ENCODE data around the gene NMNAT2.
"Not testable (repeated sequence)": the region's sequence is repeated elsewhere in the genome, so short reads cannot be mapped to it uniquely, and the experiment has no call there.

NMNAT2 gene

GRCh38 chr1:183262628-183263200, 155.5 kb downstream of the NMNAT2 start:
- no peak for DNase-seq (ENCODE audit: low spot score)

DNA sequence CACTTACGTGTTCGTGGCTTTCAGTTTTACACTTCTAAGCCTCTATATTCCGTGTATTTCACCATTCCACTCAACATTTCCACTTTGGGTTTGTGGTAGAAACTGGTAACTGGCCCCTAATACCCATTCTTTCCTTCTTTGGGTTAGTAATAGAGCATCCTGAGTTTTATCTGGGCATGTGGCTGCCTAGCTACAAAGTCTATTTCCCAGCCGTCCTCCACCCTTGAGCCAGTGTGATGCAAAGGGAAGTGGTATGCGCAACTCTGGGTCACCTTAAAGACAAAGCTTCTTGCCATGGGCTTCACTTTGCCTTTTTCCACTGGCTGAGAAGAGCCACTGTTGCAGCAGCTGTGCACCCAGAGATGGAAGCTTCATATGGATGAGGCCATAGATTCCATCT, 158.3 kb downstream of the NMNAT2 start:
- no peak for DNase-seq (ENCODE audit: low spot score)

- DNase-seq (ENCODE audit: low spot score), result no peak
These were observed 163.1 kb downstream of the NMNAT2 start for GRCh38 chr1:183255073-183255472.

GRCh38 chr1:183251959-183252450, 166.2 kb downstream of the NMNAT2 start:
- DNase-seq (ENCODE audit: low spot score), result no peak

DNA sequence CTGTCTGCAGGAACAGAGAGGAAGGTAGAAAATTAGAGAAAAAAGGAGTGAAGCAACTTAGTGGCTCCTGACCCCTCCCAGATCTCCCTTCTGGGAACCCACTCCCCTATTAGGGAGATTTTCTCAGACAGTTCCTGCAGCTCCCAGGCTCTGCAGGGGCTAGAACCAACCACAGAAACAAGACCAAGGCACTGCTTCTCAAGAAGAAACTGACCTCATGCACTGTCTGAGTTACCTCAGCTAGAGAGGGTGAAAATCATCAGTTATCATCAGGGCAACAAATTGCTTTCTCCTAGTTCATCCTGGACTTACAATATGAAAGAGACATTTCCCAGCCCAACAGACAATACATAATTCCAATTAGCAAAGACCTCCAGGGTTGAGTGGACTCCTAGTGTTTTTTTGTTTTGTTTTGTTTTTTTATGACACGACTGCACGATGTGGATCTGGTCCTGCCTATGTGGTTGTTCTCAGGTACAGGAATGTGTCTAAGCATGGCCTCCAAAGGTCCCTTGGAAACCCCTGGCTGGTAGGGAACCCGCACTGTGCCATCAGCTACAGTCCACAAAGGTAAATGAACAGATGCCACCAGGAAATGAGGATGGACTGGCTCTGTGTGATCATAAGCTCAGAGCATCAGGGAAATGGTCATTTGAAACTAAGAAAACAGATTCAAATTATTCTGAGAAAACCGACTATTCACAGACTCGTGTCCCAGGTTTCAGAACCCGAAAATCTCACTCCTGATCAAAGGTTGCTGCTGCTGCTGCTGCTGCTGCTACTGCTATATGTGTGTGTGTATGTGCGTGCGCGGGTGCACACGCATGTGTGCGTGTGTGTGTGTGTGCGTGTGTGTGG, 166.8 kb downstream of the NMNAT2 start:
- no peak for DNase-seq (ENCODE audit: low spot score)

DNA sequence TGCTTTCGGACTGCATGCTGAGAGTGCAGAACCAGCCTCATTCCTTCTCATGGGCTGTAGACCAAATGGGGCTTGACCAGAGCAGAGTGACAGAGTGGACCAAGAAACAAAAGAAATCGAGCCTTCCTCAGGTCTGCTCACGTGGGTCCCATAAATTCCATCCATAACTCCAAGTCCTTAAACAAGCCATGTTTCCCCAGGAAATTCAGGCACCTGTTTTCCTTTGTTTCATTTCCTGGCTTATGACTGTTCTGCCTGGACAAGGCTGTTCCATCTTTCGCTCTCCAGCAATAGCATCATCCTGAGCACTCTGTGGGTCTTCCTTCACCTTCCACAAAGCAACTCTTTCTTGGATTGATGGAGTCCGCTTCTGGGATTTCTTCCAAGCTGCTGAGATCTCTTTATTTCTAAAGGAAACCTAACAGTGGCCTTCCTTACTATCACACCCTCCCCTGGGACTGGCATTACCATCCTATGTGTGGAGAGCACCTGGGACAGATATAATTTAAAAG, 168.2 kb downstream of the NMNAT2 start:
- DNase-seq (ENCODE audit: low spot score), result no peak

DNA sequence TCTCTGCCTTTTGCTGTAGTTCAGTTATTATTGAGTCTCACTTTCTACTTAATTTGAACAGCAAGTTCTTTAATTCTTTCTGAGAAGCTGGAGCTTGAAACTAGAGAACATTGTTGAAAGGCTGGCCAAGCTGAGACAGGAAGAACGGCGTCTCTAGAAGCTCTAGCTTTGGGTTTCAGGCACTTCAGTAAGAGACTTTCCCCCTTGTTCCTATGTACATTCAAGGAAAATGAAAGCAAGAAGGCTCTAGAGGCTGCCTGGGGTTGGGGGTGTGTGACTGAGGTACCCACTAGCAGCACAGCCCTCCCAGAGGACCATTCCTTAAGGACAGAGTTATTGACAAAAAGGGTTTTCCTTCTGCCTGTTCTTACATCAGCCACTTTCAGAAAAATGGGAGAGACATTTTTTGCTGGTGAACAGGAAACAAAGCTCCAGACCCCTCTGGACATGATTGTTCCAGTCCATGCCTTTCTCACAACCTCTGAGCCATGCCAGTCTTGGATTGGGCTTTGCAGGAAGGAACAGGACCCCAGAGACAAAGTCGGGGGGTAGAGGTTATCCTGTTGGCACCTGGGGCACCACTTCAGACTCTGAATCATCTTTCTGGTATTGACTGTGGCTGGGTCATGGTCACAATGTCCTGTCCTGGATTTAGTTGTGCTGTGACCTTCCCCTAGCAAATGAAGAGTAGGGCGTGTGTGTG, 169.0 kb downstream of the NMNAT2 start:
- DNase-seq (ENCODE audit: low spot score), result no peak

- no peak for DNase-seq (ENCODE audit: low spot score)
These were observed 170.2 kb downstream of the NMNAT2 start for GRCh38 chr1:183247931-183248330.

- no peak for DNase-seq (ENCODE audit: low spot score)
These were observed 170.7 kb downstream of the NMNAT2 start for GRCh38 chr1:183247484-183247883.

GRCh38 chr1:183247066-183247465, 171.1 kb downstream of the NMNAT2 start:
- DNase-seq (ENCODE audit: low spot score), result no peak

DNA sequence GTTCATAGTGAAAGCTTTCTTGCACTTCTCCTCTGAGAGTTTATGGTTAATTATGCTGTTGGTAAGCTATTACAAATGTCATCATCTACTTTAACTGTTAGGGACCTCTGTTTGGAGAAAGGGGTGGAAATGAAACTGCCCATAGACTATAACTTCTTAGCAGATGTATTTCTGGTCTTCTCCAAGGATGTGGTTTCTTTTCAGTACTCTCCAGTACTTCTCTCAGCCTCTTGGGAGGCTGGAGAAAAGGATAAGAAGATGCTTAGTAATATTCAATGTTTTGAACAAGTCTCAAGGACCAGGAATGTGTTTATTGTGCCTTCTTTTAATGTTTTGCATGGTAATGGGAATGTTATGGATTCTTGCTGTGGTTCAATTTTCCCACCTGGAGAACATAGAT, 171.7 kb downstream of the NMNAT2 start:
- no peak for DNase-seq (ENCODE audit: low spot score)

DNA sequence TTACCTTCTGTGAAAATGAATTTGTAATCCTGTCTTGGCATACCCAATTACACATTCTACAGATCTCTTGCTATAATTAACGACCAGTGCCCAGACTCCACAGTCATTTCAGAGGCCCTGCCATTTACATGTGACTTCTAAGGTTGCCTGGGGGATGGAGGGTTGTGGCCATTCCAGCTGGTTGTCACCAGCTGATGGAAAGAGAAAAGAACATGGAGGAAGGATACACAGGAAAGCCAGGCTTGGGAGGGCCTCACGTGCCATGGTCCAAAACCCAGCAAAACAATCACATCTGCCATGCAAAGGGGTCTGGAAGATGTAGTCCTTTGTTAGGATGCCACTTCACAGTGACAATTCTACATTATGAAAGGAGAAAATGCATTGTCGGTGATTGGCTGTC, 172.8 kb downstream of the NMNAT2 start:
- DNase-seq (ENCODE audit: low spot score), result no peak

DNA sequence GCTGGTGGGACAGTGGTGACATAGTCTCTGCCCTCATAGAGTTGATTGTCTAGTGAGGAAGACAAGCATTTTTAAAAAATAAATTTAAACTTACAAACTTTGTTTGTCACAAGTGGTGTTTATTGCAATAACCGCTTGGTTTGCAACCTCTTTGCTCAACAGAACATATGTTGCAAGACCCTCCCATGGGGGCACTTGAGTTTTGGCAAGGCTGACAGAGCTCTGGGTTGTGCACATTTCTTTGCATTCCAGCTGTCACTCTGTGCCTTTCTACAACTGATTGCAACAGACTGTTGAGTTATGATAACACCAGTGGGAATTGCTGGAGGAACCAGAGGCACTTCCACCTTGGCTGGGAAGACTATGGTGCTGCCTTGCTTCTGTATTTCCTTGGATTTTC, 173.7 kb downstream of the NMNAT2 start:
- DNase-seq (ENCODE audit: low spot score), result no peak

GRCh38 chr1:183243161-183244050, 174.8 kb downstream of the NMNAT2 start:
- DNase-seq (ENCODE audit: low spot score), result no peak

GRCh38 chr1:183242556-183242955, 175.6 kb downstream of the NMNAT2 start:
- no peak for DNase-seq (ENCODE audit: low spot score)

GRCh38 chr1:183241471-183241870, 176.7 kb downstream of the NMNAT2 start:
- no peak for DNase-seq (ENCODE audit: low spot score)

GRCh38 chr1:183240853-183241252, 177.3 kb downstream of the NMNAT2 start:
- not testable (repeated sequence) for DNase-seq (ENCODE audit: low spot score)

- no peak for DNase-seq (ENCODE audit: low spot score)
These were observed 177.7 kb downstream of the NMNAT2 start for GRCh38 chr1:183240526-183240825.

DNA sequence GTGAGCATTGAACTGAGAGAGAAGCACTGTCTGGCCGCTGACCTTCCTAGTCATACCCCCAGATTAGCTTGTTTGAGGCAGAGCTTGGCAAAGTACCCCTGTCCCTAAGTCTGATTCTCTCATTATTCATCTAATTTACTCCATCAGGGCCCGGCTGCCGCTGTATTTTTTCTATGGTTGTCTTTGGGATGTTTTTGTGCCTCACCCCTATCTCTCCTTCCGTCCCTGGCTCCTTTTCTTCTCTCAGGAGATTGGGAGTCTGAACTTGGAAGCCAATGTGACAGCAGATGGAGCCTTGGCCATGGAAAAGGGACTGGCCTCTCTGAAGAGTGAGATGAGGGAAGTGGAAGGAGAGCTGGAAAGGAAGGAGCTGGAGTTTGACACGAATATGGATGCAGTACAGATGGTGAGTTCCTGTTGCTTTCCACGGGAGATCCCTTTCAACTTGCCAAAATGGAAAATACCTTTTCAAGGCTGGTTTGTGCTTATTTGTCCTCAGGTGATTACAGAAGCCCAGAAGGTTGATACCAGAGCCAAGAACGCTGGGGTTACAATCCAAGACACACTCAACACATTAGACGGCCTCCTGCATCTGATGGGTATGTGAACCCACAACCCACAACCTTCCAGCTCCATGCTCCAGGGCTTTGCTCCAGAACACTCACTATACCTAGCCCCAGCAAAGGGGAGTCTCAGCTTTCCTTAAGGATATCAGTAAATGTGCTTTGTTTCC, 178.2 kb downstream of the NMNAT2 start:
- DNase-seq (ENCODE audit: low spot score), result no peak

GRCh38 chr1:183239220-183239742, 178.9 kb downstream of the NMNAT2 start:
- DNase-seq (ENCODE audit: low spot score), result no peak

GRCh38 chr1:183238071-183238470, 180.1 kb downstream of the NMNAT2 start:
- peak; percentile 65 for DNase-seq (ENCODE audit: low spot score)

Measured in kidney capillary endothelial cell (primary cell).